OCI-LY7 (cell line): ENCODE data around the gene RITA1. TPM values are rescaled to one million over a fixed set of nuclear protein-coding genes. Genes with fewer than 3 reads are reported as not detected.

Source experiments
- BruUV-seq: library from RNA; stranded (reverse); fragments of 400-500 nt; replicated peaks from 2 replicates; lab custom pipeline; 2021; lab: Mats Ljungman, UMichigan
- CTCF ChIA-PET: fragments of 300-600 bp; sonication (Branson Sonifier 250); formaldehyde crosslinking; loops from one replicate; lab custom pipeline; 2022; ENCODE audit warnings: antibody characterized with exemption; ENCODE audit not compliant: unreplicated experiment; lab: Charles Lee
- POLR2A ChIA-PET: fragments of 300-600 bp; sonication (Branson Sonifier 250); formaldehyde crosslinking; loops from one replicate; lab custom pipeline; 2022; ENCODE audit warnings: antibody characterized with exemption; lab: Charles Lee
- DNase-seq: peaks from one replicate; pipeline ENCODE4 v3.0.0-alpha.2; 2015; ENCODE audit warnings: low spot score
- H2AFZ ChIP-seq: fragments of 200-600 bp; sonication (generic), shearing (Covaris generic); 2 replicates; pipeline ENCODE4 v1.6.1; 2014; ENCODE audit warnings: mild to moderate bottlenecking, antibody characterized with exemption, low read length, moderate library complexity
- H3K27ac ChIP-seq: fragments of 200-600 bp; sonication (generic); 2 replicates; pipeline ENCODE4 v1.5.1; 2014; ENCODE audit warnings: mixed run types, low read depth, mild to moderate bottlenecking, moderate library complexity, low read length, inconsistent platforms; ENCODE audit not compliant: poor library complexity, severe bottlenecking
- H3K36me3 ChIP-seq: fragments of 200-600 bp; sonication (generic); 2 replicates; pipeline ENCODE4 v1.6.1; 2014; ENCODE audit warnings: mild to moderate bottlenecking, antibody characterized with exemption, low read length, moderate library complexity, mixed read lengths; ENCODE audit not compliant: insufficient read depth
- H3K4me1 ChIP-seq: fragments of 200-600 bp; sonication (generic); 2 replicates; pipeline ENCODE4 v1.5.1; 2014; ENCODE audit warnings: mild to moderate bottlenecking, low read length; ENCODE audit not compliant: insufficient read depth, poor library complexity, severe bottlenecking
- H3K4me2 ChIP-seq: fragments of 200-600 bp; sonication (generic); 2 replicates; pipeline ENCODE4 v1.6.1; 2014; ENCODE audit warnings: mild to moderate bottlenecking, low read length
- H3K4me3 ChIP-seq: fragments of 200-600 bp; sonication (generic); 2 replicates; pipeline ENCODE4 v1.5.1; 2014; ENCODE audit warnings: mild to moderate bottlenecking, low read depth, low read length; ENCODE audit not compliant: poor library complexity, severe bottlenecking
- H3K79me2 ChIP-seq: fragments of 200-600 bp; sonication (generic); 2 replicates; pipeline ENCODE4 v1.6.1; 2016; ENCODE audit warnings: low read depth, mild to moderate bottlenecking, low read length, moderate library complexity, mixed read lengths; ENCODE audit not compliant: insufficient read depth
- H3K9me2 ChIP-seq: fragments of 200-600 bp; sonication (generic); 2 replicates; pipeline ENCODE4 v1.6.1; 2016; ENCODE audit warnings: mild to moderate bottlenecking, low read length, mixed read lengths; ENCODE audit not compliant: insufficient read depth
- H3K9me3 ChIP-seq: fragments of 200-600 bp; sonication (generic); 2 replicates; pipeline ENCODE4 v1.6.1; 2014; ENCODE audit warnings: mild to moderate bottlenecking, mixed run types, low read length, mixed read lengths
- H4K20me1 ChIP-seq: fragments of 200-600 bp; sonication (generic); 2 replicates; pipeline ENCODE4 v1.6.1; 2014; ENCODE audit warnings: mild to moderate bottlenecking, antibody characterized with exemption, low read length, moderate library complexity, mixed read lengths; ENCODE audit not compliant: insufficient read depth
- EZH2phosphoT487 ChIP-seq: fragments of 200-600 bp; sonication (generic); IDR thresholded peaks from 2 replicates; pipeline ENCODE4 v1.6.1; 2018; ENCODE audit warnings: low read depth, borderline replicate concordance, mild to moderate bottlenecking, mixed run types, antibody characterized with exemption, low read length, moderate library complexity, mixed read lengths
- intact Hi-C: fragments of 100-400 bp; cut with micrococcal nuclease; formaldehyde crosslinking; loops from one replicate; pipeline ENCODE4 v1.10.0; 2022; ENCODE audit not compliant: unreplicated experiment
- total RNA-seq, 2 experiments: library from RNA; depleted of rRNA in 1 of 2; stranded (reverse); fragments of >200 nt in 1 of 2; shearing (Covaris generic) in 1 of 2; gene quantifications; 2 replicates each; pipeline ENCODE4 v1.2.3, GENCODE V29; 2014 to 2022
- TF ChIP-seq, protein P1 (sequence below): fragments of 200-600 bp; sonication (generic); conservative IDR thresholded peaks from 2 replicates; pipeline ENCODE4 v1.5.1; 2014; ENCODE audit warnings: mild to moderate bottlenecking, antibody characterized with exemption, low read length, moderate library complexity, mixed read lengths

The RITA1 gene
- total RNA-seq, 2 experiments from 2014 or later = 68.6 to 90.8 TPM

DNA sequence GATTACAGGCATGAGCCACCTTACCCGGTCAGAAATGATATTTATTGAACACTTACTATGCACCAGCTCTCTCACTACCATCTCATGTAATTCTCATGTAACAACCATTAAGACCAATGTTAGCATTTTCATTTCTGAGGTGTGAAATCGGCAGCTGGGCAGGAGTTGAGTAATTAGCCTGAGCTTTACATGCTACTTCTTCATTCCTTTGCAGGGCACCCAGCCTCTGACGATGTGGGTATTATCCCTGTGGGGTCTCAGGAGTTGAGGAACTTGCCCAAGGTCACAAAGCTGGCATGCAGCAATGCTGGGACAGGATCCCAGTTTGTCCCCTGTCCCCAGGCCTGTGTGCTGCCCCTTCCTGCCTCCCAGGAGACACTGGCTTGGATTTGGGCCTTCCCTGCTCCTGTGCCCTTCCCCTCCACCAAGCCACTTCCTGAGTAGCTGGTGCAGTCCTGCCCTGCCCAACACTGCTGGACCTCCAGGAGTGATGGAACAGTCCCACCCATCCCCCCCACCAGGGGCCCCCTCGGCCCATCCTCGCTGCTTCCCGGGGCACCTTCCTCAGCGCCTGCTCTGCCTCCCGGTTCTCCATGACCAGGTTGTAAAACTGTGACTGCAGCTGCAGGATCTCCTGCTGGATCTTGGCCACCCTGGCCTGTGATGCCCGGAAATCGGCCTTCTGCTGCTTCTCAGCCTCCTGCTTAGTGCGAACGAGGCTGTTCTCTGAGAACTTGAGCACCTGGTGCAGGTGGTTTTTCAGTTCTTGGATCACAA lies 14.7 kb downstream of the RITA1 start:
- H3K4me1 ChIP-seq = peaks cover 68% of the 10 kb centered on the region
- peaks cover 69% of the 10 kb centered on the region for H3K36me3 ChIP-seq
- peaks cover 7% of the 10 kb centered on the region; the same call in 1 of the 2 replicates for H3K9me3 ChIP-seq
- BruUV-seq = TSS peak; percentile 14
- no peak overlapping the region for H3K4me2 ChIP-seq
- intact Hi-C loops = no loop called here
- ChIA-PET POLR2A (interaction anchor here (0.9 to 1.9 kb wide), 2 partner anchors 15 to 23 kb away, joined by 4 to 10 read pairs; partner anchors contain the start of genes DDX54 and RITA1), CTCF (interaction anchor here (0.7 to 1.0 kb wide), 2 partner anchors 17 to 225 kb away, joined by 3 to 5 read pairs; no protein-coding TSS in a partner anchor)
- no peaks in the 10 kb centered on the region for H3K9me2 ChIP-seq
- H4K20me1 ChIP-seq = no peaks in the 10 kb centered on the region
- no peak for DNase-seq
- no peak overlapping the region for H2AFZ ChIP-seq
- peak overlapping the region; percentile 5 for H3K27ac ChIP-seq
- H3K4me3 ChIP-seq = no peak overlapping the region
- TF ChIP-seq EZH2phosphoT487 = no peak
- TF ChIP-seq, protein P1, sequence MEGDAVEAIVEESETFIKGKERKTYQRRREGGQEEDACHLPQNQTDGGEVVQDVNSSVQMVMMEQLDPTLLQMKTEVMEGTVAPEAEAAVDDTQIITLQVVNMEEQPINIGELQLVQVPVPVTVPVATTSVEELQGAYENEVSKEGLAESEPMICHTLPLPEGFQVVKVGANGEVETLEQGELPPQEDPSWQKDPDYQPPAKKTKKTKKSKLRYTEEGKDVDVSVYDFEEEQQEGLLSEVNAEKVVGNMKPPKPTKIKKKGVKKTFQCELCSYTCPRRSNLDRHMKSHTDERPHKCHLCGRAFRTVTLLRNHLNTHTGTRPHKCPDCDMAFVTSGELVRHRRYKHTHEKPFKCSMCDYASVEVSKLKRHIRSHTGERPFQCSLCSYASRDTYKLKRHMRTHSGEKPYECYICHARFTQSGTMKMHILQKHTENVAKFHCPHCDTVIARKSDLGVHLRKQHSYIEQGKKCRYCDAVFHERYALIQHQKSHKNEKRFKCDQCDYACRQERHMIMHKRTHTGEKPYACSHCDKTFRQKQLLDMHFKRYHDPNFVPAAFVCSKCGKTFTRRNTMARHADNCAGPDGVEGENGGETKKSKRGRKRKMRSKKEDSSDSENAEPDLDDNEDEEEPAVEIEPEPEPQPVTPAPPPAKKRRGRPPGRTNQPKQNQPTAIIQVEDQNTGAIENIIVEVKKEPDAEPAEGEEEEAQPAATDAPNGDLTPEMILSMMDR = no peak
- H3K79me2 ChIP-seq = peaks cover 7% of the 10 kb centered on the region; the same call in 1 of the 2 replicates

DNA sequence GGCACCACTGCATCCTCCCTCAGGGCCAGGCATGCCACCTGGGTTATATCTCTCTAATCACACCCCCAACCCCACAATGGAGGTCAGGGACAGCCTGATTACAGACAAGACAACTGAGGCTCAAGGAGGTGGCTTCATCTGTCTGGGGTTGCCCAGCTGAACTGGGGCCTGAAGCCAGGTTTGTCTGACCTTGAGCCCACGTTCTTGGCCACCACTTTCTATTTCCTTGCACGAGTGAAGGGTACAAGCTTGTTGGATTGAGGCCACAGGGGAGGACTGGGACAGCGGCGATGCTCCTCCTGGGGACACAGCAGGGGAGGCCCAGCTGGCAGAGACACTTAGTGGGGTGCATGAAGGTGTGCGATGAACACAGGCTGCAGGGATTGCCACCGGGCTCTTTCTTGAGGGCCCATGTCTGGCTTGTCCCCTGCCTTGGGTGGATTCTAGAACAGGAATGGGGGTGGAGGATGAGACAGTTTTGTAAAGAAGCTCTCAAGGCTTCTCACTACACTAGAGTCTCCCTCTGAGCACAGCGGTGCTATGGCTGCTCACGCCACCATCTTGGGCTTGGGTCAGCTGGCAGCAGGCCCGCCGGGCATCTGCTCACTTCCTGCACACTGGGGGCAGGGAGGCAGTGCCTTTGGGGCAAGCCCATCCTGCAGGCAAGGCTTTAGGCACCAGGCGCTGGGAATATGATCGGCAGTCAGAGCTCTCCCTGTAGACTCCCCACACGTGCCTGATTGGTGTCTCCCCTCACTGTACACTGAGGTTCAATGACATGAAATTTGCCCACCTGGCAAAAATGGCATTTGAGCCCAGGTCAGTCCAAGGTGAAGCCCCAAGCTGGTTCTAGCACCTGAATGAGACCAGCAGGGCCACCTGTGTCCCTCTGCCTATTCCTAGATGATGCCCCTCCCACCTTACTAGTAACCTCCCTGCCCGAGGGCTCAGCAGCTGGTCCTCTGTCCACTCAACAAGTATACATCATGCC lies 16.0 kb downstream of the RITA1 start:
- CTCF ChIA-PET = no interaction called here
- POLR2A ChIA-PET = interaction anchor here (1.1 to 13.0 kb wide), 3 partner anchors 10 to 23 kb away, joined by 3 to 183 read pairs (median 10); partner anchors contain the start of gene TPCN1
- H3K9me2 ChIP-seq = no peaks in the 10 kb centered on the region

More for the DNA sequence above, 16.0 kb downstream of the RITA1 start:
- H4K20me1 ChIP-seq = no peaks in the 10 kb centered on the region
- H3K4me1 ChIP-seq = peaks cover 73% of the 10 kb centered on the region
- peaks cover 12% of the 10 kb centered on the region; the same call in 1 of the 2 replicates for H3K79me2 ChIP-seq
- BruUV-seq = no TSS peak
- peaks cover 67% of the 10 kb centered on the region for H3K36me3 ChIP-seq
- H3K27ac ChIP-seq = peak overlapping the region; percentile 37
- no peak for TF ChIP-seq EZH2phosphoT487
- TF ChIP-seq, protein P1 = no peak
- H3K4me2 ChIP-seq = no peak overlapping the region
- H3K4me3 ChIP-seq = no peak overlapping the region
- intact Hi-C loops = no loop called here
- peaks cover 7% of the 10 kb centered on the region; the same call in 1 of the 2 replicates for H3K9me3 ChIP-seq
- no peak for DNase-seq
- no peak overlapping the region for H2AFZ ChIP-seq
